Right atrium auricular region (tissue), 2 donors: ENCODE results near the gene MUC13. TPM values are rescaled to one million over a fixed set of nuclear protein-coding genes. Genes with fewer than 3 reads are reported as not detected.
"Not testable (repeated sequence)": the region's sequence is repeated elsewhere in the genome, so short reads cannot be mapped to it uniquely, and the experiment has no call there.

Source experiments
- DNase-seq: peaks from one replicate; pipeline ENCODE4 v3.0.0-alpha.2; 2019; ENCODE audit warnings: low spot score
- H3K27ac ChIP-seq, 2 donors: fragments of 200-600 bp; sonication (generic); 1 replicate in 1 of 2; 2 replicates in 1 of 2; pipeline ENCODE4 v1.5.1; 2016 to 2019
- H3K27me3 ChIP-seq, 2 donors: fragments of 200-600 bp; sonication (generic); one replicate each; pipeline versions ENCODE4 v1.5.1 to v1.6.0; 2017 to 2019
- H3K36me3 ChIP-seq: fragments of 200-600 bp; sonication (generic); one replicate; pipeline ENCODE4 v1.5.1; 2016
- H3K4me1 ChIP-seq, 2 donors: fragments of 200-600 bp; sonication (generic); one replicate each; pipeline versions ENCODE4 v1.5.1 to v1.6.0; 2017 to 2019
- H3K4me3 ChIP-seq, 2 donors: fragments of 200-600 bp; sonication (generic); 1 replicate in 1 of 2; 2 replicates in 1 of 2; pipeline ENCODE4 v1.5.1; 2017 to 2019; ENCODE audit warnings: mild to moderate bottlenecking in 1 of 2, moderate library complexity in 1 of 2
- H3K9me3 ChIP-seq, 2 donors: fragments of 200-600 bp; sonication (generic); one replicate each; pipeline ENCODE4 v1.5.1; 2019
- CTCF ChIP-seq, 2 donors: fragments of 200-600 bp; sonication (generic); IDR thresholded peaks; one replicate each; pipeline ENCODE4 v1.5.1; 2019; ENCODE audit warnings: antibody characterized with exemption in 2 of 2
- total RNA-seq, 2 donors: library from RNA; depleted of rRNA; stranded (reverse); fragments of >200 nt; gene quantifications; one replicate each; pipeline ENCODE4 v1.1.0, GENCODE V29; 2016

MUC13 gene
- total RNA-seq, 2 donors from 2014 or later, result not detected

GRCh38 chr3:124960698-124961097 is 26.1 kb upstream of the MUC13 start:
- no peak overlapping the region for H3K4me3 ChIP-seq

GRCh38 chr3:124960105-124960504 is 25.6 kb upstream of the MUC13 start:
- no peak for DNase-seq
- H3K36me3 ChIP-seq, result no peaks in the 10 kb centered on the region
- H3K27me3 ChIP-seq, result no peaks in the 10 kb centered on the region
- no peak for TF ChIP-seq CTCF (IDR thresholded peaks at IDR 0.05)
- peaks cover 0 to 19% of the 10 kb centered on the region in 2 donors for H3K4me1 ChIP-seq
- no peaks in the 10 kb centered on the region for H3K9me3 ChIP-seq
- no peak overlapping the region for H3K4me3 ChIP-seq
- no peak overlapping the region for H3K27ac ChIP-seq

More at GRCh38 chr3:124960698-124961097, 26.1 kb upstream of the MUC13 start:
- no peak for TF ChIP-seq CTCF (IDR thresholded peaks at IDR 0.05)
- Histone ChIP-seq H3K27ac (no peak overlapping the region), H3K36me3 (no peaks in the 10 kb centered on the region), H3K9me3 (no peaks in the 10 kb centered on the region), H3K27me3 (no peaks in the 10 kb centered on the region), H3K4me1 (peaks cover 0 to 20% of the 10 kb centered on the region in 2 donors)
- no peak for DNase-seq

- DNase-seq, H3K9me3 ChIP-seq, H3K4me1 ChIP-seq, H3K36me3 ChIP-seq, H3K4me3 ChIP-seq, H3K27ac ChIP-seq, H3K27me3 ChIP-seq: not testable (repeated sequence)
Observed at GRCh38 chr3:124957951-124958350, 23.4 kb upstream of the MUC13 start.

GRCh38 chr3:124952282-124952855 is 17.8 kb upstream of the MUC13 start:
- H3K4me1 ChIP-seq, result no peaks in the 10 kb centered on the region
- no peaks in the 10 kb centered on the region for H3K27me3 ChIP-seq
- H3K36me3 ChIP-seq, result no peaks in the 10 kb centered on the region
- no peak overlapping the region for H3K4me3 ChIP-seq
- no peak for DNase-seq
- H3K27ac ChIP-seq, result no peak overlapping the region
- no peak for TF ChIP-seq CTCF (IDR thresholded peaks at IDR 0.05)
- H3K9me3 ChIP-seq, result no peaks in the 10 kb centered on the region

- no peak for DNase-seq
Observed at GRCh38 chr3:124951511-124952281, 17.1 kb upstream of the MUC13 start.

More at GRCh38 chr3:124951511-124952281, 17.1 kb upstream of the MUC13 start:
- no peaks in the 10 kb centered on the region for H3K27me3 ChIP-seq
- no peak overlapping the region for H3K4me3 ChIP-seq
- no peaks in the 10 kb centered on the region for H3K9me3 ChIP-seq
- H3K4me1 ChIP-seq, result no peaks in the 10 kb centered on the region
- H3K36me3 ChIP-seq, result no peaks in the 10 kb centered on the region
- no peak for TF ChIP-seq CTCF (IDR thresholded peaks at IDR 0.05)
- H3K27ac ChIP-seq, result no peak overlapping the region
